Measurements from ENCODE around the gene COG1.
"Not testable (repeated sequence)": the region's sequence is repeated elsewhere in the genome, so short reads cannot be mapped to it uniquely, and the experiment has no call there.

Gene COG1

DNA sequence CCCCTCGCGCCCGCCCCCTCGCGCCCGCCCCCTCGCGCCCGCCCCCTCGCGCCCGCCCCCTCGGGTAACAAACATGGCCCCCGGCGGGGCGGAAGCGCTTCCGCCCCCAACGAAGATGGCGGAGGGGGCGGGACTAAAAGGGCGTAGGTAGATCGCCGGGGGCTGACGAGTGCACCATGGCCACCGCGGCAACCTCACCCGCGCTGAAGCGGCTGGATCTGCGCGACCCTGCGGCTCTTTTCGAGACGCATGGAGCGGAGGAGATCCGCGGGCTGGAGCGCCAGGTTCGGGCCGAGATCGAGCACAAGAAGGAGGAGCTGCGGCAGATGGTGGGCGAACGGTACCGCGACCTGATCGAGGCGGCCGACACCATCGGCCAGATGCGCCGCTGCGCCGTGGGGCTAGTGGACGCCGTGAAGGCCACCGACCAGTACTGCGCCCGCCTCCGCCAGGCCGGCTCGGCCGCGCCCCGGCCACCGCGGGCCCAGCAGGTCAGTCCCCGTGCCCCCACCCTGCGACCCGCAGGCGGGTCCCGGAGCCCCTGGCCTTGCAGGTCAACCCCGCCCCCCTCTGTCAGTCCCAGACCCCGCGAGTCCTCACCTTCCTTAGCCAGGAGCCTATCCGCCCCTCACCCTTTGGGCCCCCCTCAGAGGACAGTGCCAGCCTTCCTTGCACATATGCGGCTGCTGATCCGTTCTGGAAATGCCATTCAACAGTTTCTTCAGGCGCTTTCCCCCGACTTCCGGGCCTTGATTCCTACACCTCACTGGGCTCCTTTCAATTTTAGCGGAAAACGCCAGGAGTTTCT is at the start of gene COG1:
Gene COG1 (plus strand): TSS at position 162 of the 808 bp plus-strand sequence. CDS start 15 bp downstream, at position 177.
- H3K4me3 ChIP-seq (ENCODE audit: low read depth, low read length): peak within 1 kb of the TSS; percentile 98

GRCh38 chr17:73144209-73144608 is 48.6 kb upstream of the COG1 start:
- H3K4me3 ChIP-seq (ENCODE audit: low read depth, low read length): not testable (repeated sequence)

DNA sequence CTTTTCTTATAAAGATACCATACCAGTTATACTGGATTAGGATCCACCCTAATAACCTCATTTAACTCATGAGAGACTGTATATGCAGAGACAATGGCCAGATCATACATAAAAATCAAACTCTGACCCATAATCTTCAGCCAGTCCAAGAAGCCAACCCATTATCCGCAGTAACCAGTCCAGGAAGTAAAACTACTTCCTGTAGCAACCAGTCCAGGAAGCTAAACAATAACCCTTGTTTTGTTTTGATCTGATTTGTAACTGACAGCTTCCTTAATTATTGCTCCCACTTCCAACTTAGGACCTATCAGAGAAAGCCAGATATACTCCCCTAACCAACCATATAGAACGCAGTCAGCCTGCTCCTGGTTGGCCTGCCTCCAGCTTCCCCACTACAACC is 47.2 kb upstream of the COG1 start:
- H3K4me3 ChIP-seq (ENCODE audit: low read depth, low read length): no peak overlapping the region

DNA sequence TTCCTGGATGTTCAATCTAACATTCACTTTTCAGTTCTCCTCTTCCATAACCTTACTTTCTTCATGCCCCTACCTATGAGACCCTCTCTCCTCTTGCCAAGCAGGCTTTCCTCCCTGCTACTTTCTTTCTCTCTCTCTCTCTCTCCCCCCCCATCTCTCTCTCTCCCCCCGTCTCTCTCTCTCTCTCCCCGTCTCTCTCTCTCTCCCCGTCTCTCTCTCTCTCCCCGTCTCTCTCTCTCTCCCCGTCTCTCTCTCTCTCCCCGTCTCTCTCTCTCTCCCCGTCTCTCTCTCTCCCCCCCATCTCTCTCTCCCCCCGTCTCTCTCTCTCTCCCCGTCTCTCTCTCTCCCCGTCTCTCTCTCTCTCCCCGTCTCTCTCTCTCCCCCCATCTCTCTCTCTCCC is 45.1 kb upstream of the COG1 start:
- not testable (repeated sequence) for H3K4me3 ChIP-seq (ENCODE audit: low read depth, low read length)

- H3K4me3 ChIP-seq (ENCODE audit: low read depth, low read length): no peak overlapping the region
Observed at GRCh38 chr17:73148540-73149334, 44.1 kb upstream of the COG1 start.

- not testable (repeated sequence) for H3K4me3 ChIP-seq (ENCODE audit: low read depth, low read length)
Observed at GRCh38 chr17:73150622-73151300, 42.1 kb upstream of the COG1 start.

DNA sequence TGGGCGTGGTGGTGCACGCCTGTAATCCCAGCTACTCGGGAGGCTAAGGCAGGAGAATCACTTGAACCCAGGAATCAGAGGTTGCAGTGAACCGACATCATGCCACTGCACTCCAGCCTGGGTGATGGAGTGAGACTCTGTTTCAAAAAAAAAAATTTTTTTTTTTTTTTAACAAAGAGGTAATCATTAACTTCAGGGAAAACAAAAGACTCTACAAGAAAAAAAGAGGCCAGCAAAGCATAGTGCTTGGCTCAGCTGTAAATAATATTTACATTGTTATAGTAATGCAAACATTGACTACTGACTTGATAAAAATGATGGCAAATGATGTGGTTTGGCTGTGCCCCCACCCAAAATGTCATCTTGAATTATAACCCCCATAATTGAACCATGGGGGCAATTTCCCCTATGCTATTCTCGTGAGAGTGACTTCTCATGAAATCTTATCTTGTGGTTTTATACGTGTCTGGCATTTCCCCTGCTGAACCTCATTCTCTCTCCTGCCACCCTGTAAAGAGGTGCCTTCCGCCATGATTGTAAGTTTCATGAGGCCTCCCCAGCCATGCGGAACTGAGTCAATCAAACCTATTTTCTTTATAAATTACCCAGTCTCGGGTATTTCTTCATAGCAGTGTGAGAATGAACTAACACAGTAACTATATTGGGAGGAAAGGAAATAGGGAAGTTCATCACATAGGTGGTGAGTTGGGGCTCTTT is 40.8 kb upstream of the COG1 start:
- H3K4me3 ChIP-seq (ENCODE audit: low read depth, low read length): no peak overlapping the region

DNA sequence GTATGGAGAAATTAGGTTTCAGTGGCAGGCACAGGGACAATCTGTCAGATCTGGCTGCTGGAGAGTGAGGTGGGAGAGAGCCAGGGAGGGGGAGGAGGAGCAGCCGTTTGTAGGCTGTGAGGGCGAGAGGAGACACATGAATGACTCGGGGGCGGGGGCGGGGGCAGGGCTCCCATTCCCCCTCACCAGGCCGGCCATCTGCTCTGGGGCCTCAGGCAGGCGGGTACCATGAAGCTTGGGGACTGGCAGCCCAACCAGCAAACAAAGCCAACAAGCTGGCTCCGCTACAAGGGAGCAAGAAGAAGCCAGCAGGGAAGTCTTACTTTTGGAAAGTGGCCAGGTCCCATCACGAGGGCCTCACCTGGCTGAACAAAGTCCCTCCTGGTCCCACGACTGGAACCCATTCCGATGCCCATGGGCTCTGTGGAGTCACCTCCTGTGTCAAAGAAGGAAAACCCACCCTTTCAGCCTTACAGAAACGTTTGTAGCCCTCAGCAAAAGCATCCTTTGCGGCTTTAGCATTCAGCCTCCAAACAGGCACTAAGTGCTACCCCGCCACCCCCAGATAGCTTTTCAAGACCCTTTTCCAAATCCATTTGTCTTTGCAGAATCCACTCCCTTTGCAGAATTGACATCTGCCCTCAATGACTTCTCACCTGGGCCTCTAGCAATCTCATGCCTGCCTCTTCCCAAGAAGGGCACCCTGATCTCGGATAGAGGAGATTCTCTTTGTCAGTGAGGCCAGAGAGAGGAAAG is 37.3 kb upstream of the COG1 start:
- H3K4me3 ChIP-seq (ENCODE audit: low read depth, low read length): no peak overlapping the region

- no peak overlapping the region for H3K4me3 ChIP-seq (ENCODE audit: low read depth, low read length)
Observed at GRCh38 chr17:73156166-73156840, 36.6 kb upstream of the COG1 start.

DNA sequence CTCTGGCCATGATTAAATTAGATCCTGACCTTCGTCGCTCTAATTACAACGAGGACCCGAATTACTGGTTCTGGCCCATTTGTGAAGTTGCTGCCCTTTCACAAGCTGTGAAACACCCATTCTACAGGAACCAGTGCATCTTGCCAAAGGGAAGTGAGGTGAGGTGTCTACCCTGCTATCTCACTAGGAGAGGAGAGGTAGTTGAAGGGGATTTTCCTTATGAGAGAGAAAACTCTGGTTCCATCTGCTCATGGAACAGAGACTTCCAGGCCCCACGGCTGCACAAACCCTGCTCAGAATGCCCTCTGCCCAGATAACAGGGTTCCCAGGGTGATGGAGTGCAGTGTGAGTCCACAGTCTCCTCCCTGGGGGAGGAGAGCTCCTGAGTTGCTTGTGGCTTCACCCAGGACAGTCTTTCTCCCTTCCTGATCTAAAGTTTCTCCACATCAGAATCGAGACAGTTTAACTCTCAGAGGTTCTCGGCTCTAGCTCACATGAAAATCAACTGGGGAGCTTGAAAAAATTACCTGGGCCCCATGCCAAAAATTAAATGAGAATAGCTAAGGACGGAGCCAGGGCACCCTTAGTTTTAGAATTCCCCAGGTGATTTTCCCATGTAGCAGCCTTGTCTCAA is 35.9 kb upstream of the COG1 start:
- no peak overlapping the region for H3K4me3 ChIP-seq (ENCODE audit: low read depth, low read length)

GRCh38 chr17:73157521-73157890 is 35.3 kb upstream of the COG1 start:
- H3K4me3 ChIP-seq (ENCODE audit: low read depth, low read length): no peak overlapping the region

DNA sequence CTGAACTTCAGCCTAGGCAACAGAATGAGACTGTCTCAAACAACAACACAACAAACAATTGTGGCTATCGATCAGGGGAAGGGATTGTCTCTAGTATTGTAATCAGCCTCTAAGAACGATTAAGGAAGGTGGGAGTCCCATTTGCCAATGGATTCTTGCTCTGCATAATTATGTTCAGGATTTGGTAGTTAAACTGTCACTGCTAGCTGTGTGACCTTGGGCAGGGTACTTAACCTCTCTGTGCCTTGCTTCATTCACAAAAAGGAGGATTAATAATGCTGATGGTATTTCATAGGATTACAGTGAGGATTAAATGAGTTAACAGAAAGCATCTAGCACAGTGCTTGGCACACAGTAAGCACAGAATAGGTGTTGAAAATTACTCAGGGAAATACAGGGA is 34.7 kb upstream of the COG1 start:
- H3K4me3 ChIP-seq (ENCODE audit: low read depth, low read length): no peak overlapping the region

DNA sequence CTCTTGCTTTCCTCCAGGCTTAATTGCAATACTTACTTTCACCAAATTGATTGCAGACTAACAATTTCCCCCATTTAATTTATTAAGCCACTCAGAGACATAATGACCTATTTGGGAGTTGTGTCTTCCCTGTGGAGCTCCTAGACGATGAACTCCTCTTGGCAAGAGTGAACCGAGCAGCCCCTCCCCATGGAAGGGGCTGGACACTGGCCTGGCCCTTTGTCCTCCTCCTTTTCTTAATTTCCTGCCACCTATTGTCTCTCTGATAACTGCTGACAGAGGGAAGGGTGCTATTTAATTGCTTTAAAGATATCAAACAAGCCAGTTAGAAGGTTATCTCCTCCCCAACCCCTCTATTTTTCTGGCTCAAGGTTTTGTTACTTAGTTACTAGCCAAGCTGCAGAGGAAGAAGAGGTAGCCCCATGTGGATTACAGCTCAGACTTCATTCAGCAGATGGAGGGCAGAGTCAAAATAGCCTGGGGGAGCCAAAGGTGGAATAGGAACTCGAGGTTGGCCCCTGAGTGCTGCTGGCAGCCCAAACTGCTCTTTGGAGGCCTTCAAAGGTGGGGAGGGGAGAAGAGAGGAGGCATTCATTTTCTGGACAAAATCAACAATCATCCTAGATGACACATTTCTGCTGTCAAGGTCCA is 31.8 kb upstream of the COG1 start:
- no peak overlapping the region for H3K4me3 ChIP-seq (ENCODE audit: low read depth, low read length)

GRCh38 chr17:73163043-73163442 is 29.8 kb upstream of the COG1 start:
- no peak overlapping the region for H3K4me3 ChIP-seq (ENCODE audit: low read depth, low read length)

DNA sequence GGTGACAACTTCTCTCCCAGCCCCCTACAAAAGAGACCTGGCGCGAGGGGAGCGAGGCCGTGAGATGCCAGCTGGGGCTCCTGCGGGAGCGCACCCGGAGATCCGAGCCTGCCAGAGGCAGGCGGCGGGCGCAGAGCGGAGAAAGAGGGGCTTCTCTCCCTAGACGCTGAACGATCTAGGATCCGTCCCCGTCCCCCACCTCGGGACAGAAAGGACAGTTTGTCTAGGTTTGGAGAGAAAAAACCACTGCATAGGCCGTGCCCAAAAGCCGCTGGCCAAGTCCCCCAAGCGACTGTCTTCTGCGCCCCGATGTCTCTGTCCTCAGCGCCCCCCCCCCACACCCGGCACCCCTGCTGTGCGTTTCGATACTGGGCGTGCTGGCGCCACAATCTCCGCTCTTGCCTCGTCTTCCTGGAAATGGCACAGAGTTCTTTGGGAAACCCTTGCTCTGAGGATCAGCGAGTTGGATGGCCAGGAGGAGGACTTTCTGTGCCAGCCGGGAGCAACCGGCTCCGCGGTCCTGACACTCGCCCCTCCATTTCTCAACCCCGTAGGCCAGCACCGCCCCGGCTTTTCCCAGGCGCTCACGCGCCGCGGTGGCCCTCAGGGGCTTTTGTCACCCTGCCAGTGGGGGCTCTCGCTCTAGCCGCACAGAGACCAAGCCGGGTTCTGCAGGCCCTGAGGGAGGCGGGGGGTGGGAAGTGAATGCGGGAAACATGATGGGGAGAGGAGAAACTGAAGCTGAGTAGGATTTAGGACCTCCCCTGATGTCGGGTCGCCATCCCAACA is 27.0 kb upstream of the COG1 start:
- peak overlapping the region; percentile 53 for H3K4me3 ChIP-seq (ENCODE audit: low read depth, low read length)

- H3K4me3 ChIP-seq (ENCODE audit: low read depth, low read length): no peak overlapping the region
Observed at GRCh38 chr17:73166731-73167581, 25.9 kb upstream of the COG1 start.

DNA sequence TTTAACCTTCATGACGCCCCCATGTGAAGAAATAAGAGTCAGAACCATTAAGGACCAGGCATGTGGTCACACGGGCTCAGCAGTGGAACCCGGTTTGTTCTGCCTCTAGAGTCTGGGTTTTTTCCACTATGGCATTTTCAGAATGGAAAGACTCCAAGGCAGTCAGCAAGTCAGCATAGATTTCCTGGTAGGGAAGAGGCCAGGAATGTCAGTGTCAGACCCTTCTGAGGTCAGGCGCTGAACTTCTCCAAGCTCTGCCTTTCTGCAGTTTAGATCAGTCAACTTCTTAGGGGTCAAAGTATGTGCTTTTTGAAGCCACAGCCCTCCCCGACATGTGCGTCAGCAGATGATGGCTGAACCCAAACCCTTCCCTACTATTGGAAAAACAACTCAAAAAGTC is 24.2 kb upstream of the COG1 start:
- no peak overlapping the region for H3K4me3 ChIP-seq (ENCODE audit: low read depth, low read length)
